ENCODE results near the gene VARS1.

VARS1 gene

GRCh38 chr6:31769684-31770371 lies 25.7 kb downstream of the VARS1 start:
- Histone ChIP-seq H3K4me2 (ENCODE audit: low read length) (no peak overlapping the region), H3F3A (ENCODE audit: control insufficient read depth, insufficient read depth) (no peaks in the 10 kb centered on the region), H3K9me3 (ENCODE audit: control insufficient read depth, insufficient read depth, low read length) (no peaks in the 10 kb centered on the region), H3K27me3 (ENCODE audit: control insufficient read depth, low read length) (no peaks in the 10 kb centered on the region), H4K20me1 (ENCODE audit: control insufficient read depth, insufficient read depth, low read depth, low read length) (no peaks in the 10 kb centered on the region), H3K27ac (ENCODE audit: low read depth, low read length) (no peak overlapping the region), H3K4me1 (ENCODE audit: control insufficient read depth, low read length) (peaks cover 4% of the 10 kb centered on the region; the same call in 1 of the 2 replicates), H3K9me2 (replicated peaks; ENCODE audit: control insufficient read depth, low read length) (no peaks in the 10 kb centered on the region), H3K79me2 (ENCODE audit: control insufficient read depth, low read length) (no peaks in the 10 kb centered on the region), H3K36me3 (ENCODE audit: control insufficient read depth, low read length) (no peaks in the 10 kb centered on the region), H3K4me3 (ENCODE audit: low read length) (no peak overlapping the region)
- TF ChIP-seq, protein P1, sequence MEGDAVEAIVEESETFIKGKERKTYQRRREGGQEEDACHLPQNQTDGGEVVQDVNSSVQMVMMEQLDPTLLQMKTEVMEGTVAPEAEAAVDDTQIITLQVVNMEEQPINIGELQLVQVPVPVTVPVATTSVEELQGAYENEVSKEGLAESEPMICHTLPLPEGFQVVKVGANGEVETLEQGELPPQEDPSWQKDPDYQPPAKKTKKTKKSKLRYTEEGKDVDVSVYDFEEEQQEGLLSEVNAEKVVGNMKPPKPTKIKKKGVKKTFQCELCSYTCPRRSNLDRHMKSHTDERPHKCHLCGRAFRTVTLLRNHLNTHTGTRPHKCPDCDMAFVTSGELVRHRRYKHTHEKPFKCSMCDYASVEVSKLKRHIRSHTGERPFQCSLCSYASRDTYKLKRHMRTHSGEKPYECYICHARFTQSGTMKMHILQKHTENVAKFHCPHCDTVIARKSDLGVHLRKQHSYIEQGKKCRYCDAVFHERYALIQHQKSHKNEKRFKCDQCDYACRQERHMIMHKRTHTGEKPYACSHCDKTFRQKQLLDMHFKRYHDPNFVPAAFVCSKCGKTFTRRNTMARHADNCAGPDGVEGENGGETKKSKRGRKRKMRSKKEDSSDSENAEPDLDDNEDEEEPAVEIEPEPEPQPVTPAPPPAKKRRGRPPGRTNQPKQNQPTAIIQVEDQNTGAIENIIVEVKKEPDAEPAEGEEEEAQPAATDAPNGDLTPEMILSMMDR (IDR thresholded peaks at IDR 0.05; ENCODE audit: low read depth, low read length, poor library complexity, severe bottlenecking), result peak; percentile 97
- TF ChIP-seq EZH2phosphoT487 (IDR thresholded peaks at IDR 0.05; ENCODE audit: borderline replicate concordance, low read length), result no peak

GRCh38 chr6:31768363-31769257 lies 26.9 kb downstream of the VARS1 start:
- H3K36me3 ChIP-seq (ENCODE audit: control insufficient read depth, low read length), result peaks cover 4% of the 10 kb centered on the region; the same call in 1 of the 2 replicates
- H4K20me1 ChIP-seq (ENCODE audit: control insufficient read depth, insufficient read depth, low read depth, low read length), result no peaks in the 10 kb centered on the region
- H3K4me3 ChIP-seq (ENCODE audit: low read length), result no peak overlapping the region
- H3K27ac ChIP-seq (ENCODE audit: low read depth, low read length), result no peak overlapping the region
- no peak for TF ChIP-seq EZH2phosphoT487 (IDR thresholded peaks at IDR 0.05; ENCODE audit: borderline replicate concordance, low read length)
- TF ChIP-seq, protein P1 (IDR thresholded peaks at IDR 0.05; ENCODE audit: low read depth, low read length, poor library complexity, severe bottlenecking), result no peak
- no peaks in the 10 kb centered on the region for H3K27me3 ChIP-seq (ENCODE audit: control insufficient read depth, low read length)
- H3K4me2 ChIP-seq (ENCODE audit: low read length), result no peak overlapping the region
- no peaks in the 10 kb centered on the region for H3K9me3 ChIP-seq (ENCODE audit: control insufficient read depth, insufficient read depth, low read length)
- H3K4me1 ChIP-seq (ENCODE audit: control insufficient read depth, low read length), result peaks cover 4% of the 10 kb centered on the region; the same call in 1 of the 2 replicates
- H3K9me2 ChIP-seq (replicated peaks; ENCODE audit: control insufficient read depth, low read length), result no peaks in the 10 kb centered on the region
- H3K79me2 ChIP-seq (ENCODE audit: control insufficient read depth, low read length), result no peaks in the 10 kb centered on the region
- H3F3A ChIP-seq (ENCODE audit: control insufficient read depth, insufficient read depth), result no peaks in the 10 kb centered on the region

DNA sequence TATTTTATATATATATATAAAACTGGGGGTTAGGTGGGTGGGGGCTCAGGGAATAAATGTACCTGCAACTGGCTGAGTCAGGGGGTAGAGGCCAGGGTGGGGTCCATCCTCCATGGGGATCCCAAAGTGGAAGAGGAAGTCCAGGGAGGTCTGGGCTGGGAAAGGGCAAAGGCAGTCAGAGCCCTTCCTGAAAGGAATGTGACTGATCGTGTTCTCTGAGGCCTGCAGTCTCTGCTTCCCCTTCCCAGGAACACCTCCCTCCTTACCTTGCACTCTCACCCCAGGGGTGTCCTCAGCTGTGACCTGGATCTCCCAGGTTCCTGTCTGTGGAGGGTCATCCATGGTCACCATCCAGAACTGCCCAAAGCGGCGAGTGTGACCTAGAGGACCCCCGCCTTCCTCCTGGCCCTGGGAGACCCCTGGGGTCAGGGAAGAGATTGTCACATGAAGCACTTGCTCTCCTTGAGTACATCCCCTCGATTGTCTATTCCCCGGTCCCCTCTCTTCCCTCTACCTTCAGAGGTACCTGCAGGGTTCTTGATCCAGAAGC lies 28.4 kb downstream of the VARS1 start:
- Histone ChIP-seq H3K79me2 (ENCODE audit: control insufficient read depth, low read length) (no peaks in the 10 kb centered on the region), H3K9me2 (replicated peaks; ENCODE audit: control insufficient read depth, low read length) (no peaks in the 10 kb centered on the region), H3K9me3 (ENCODE audit: control insufficient read depth, insufficient read depth, low read length) (no peaks in the 10 kb centered on the region), H3K27me3 (ENCODE audit: control insufficient read depth, low read length) (no peaks in the 10 kb centered on the region), H3K4me2 (ENCODE audit: low read length) (no peak overlapping the region), H3K27ac (ENCODE audit: low read depth, low read length) (no peak overlapping the region), H3K36me3 (ENCODE audit: control insufficient read depth, low read length) (peaks cover 18% of the 10 kb centered on the region), H3K4me3 (ENCODE audit: low read length) (no peak overlapping the region), H3F3A (ENCODE audit: control insufficient read depth, insufficient read depth) (no peaks in the 10 kb centered on the region), H3K4me1 (ENCODE audit: control insufficient read depth, low read length) (peaks cover 4% of the 10 kb centered on the region; the same call in 1 of the 2 replicates), H4K20me1 (ENCODE audit: control insufficient read depth, insufficient read depth, low read depth, low read length) (no peaks in the 10 kb centered on the region)
- TF ChIP-seq, protein P1 (IDR thresholded peaks at IDR 0.05; ENCODE audit: low read depth, low read length, poor library complexity, severe bottlenecking), result no peak
- TF ChIP-seq EZH2phosphoT487 (IDR thresholded peaks at IDR 0.05; ENCODE audit: borderline replicate concordance, low read length), result no peak

Data from DOHH2 (cell line).